ENCODE results near the gene PGPEP1.

The PGPEP1 gene

GRCh38 chr19:18310118-18310909 lies 30.1 kb upstream of the PGPEP1 start:
- H3K27me3 ChIP-seq (ENCODE audit: insufficient read depth, low read length), result no peaks in the 10 kb centered on the region
- no peaks in the 10 kb centered on the region for H3K9me3 ChIP-seq (ENCODE audit: insufficient read depth, low read depth, low read length)
- peaks cover under 1% of the 10 kb centered on the region; the same call in 1 of the 2 replicates for H3K4me1 ChIP-seq (ENCODE audit: insufficient read depth, low read length)
- H3K36me3 ChIP-seq (ENCODE audit: insufficient read depth, low read depth, low read length), result peaks cover 90% of the 10 kb centered on the region
- no peak overlapping the region for H3K27ac ChIP-seq (ENCODE audit: low read length)
- no peak overlapping the region for H3K9ac ChIP-seq (ENCODE audit: low read depth, low read length)
- H3K4me3 ChIP-seq (ENCODE audit: low read length), result no peak overlapping the region

- peaks cover 97% of the 10 kb centered on the region for H3K36me3 ChIP-seq (ENCODE audit: insufficient read depth, low read depth, low read length)
- no peak overlapping the region for H3K9ac ChIP-seq (ENCODE audit: low read depth, low read length)
- H3K27ac ChIP-seq (ENCODE audit: low read length), result no peak overlapping the region
- no peak overlapping the region for H3K4me3 ChIP-seq (ENCODE audit: low read length)
- H3K4me1 ChIP-seq (ENCODE audit: insufficient read depth, low read length), result no peaks in the 10 kb centered on the region
- no peaks in the 10 kb centered on the region for H3K9me3 ChIP-seq (ENCODE audit: insufficient read depth, low read depth, low read length)
- H3K27me3 ChIP-seq (ENCODE audit: insufficient read depth, low read length), result no peaks in the 10 kb centered on the region
These were observed 29.4 kb upstream of the PGPEP1 start for GRCh38 chr19:18310966-18311365.

- H3K27ac ChIP-seq (ENCODE audit: low read length), result no peak overlapping the region
- H3K27me3 ChIP-seq (ENCODE audit: insufficient read depth, low read length), result no peaks in the 10 kb centered on the region
- H3K4me1 ChIP-seq (ENCODE audit: insufficient read depth, low read length), result no peaks in the 10 kb centered on the region
- H3K9ac ChIP-seq (ENCODE audit: low read depth, low read length), result no peak overlapping the region
- peaks cover 92% of the 10 kb centered on the region for H3K36me3 ChIP-seq (ENCODE audit: insufficient read depth, low read depth, low read length)
- H3K9me3 ChIP-seq (ENCODE audit: insufficient read depth, low read depth, low read length), result no peaks in the 10 kb centered on the region
- no peak overlapping the region for H3K4me3 ChIP-seq (ENCODE audit: low read length)
These were observed 28.8 kb upstream of the PGPEP1 start for GRCh38 chr19:18311502-18312091.

- no peak overlapping the region for H3K4me3 ChIP-seq (ENCODE audit: low read length)
- no peaks in the 10 kb centered on the region for H3K9me3 ChIP-seq (ENCODE audit: insufficient read depth, low read depth, low read length)
- no peak overlapping the region for H3K27ac ChIP-seq (ENCODE audit: low read length)
- H3K27me3 ChIP-seq (ENCODE audit: insufficient read depth, low read length), result no peaks in the 10 kb centered on the region
- no peaks in the 10 kb centered on the region for H3K4me1 ChIP-seq (ENCODE audit: insufficient read depth, low read length)
- no peak overlapping the region for H3K9ac ChIP-seq (ENCODE audit: low read depth, low read length)
- peaks cover 87% of the 10 kb centered on the region for H3K36me3 ChIP-seq (ENCODE audit: insufficient read depth, low read depth, low read length)
These were observed 28.3 kb upstream of the PGPEP1 start for GRCh38 chr19:18312092-18312534.

- Histone ChIP-seq H3K4me1 (ENCODE audit: insufficient read depth, low read length) (no peaks in the 10 kb centered on the region), H3K27ac (ENCODE audit: low read length) (no peak overlapping the region), H3K4me3 (ENCODE audit: low read length) (no peak overlapping the region), H3K27me3 (ENCODE audit: insufficient read depth, low read length) (no peaks in the 10 kb centered on the region), H3K9me3 (ENCODE audit: insufficient read depth, low read depth, low read length) (no peaks in the 10 kb centered on the region), H3K9ac (ENCODE audit: low read depth, low read length) (no peak overlapping the region), H3K36me3 (ENCODE audit: insufficient read depth, low read depth, low read length) (peaks cover 74% of the 10 kb centered on the region)
These were observed 27.0 kb upstream of the PGPEP1 start for GRCh38 chr19:18313398-18313797.

GRCh38 chr19:18317961-18318800 lies 22.2 kb upstream of the PGPEP1 start:
- Histone ChIP-seq H3K27me3 (ENCODE audit: insufficient read depth, low read length) (no peaks in the 10 kb centered on the region), H3K36me3 (ENCODE audit: insufficient read depth, low read depth, low read length) (peaks cover 26% of the 10 kb centered on the region), H3K4me3 (ENCODE audit: low read length) (no peak overlapping the region), H3K9ac (ENCODE audit: low read depth, low read length) (no peak overlapping the region), H3K27ac (ENCODE audit: low read length) (no peak overlapping the region), H3K4me1 (ENCODE audit: insufficient read depth, low read length) (peaks cover 9% of the 10 kb centered on the region), H3K9me3 (ENCODE audit: insufficient read depth, low read depth, low read length) (no peaks in the 10 kb centered on the region)

- Histone ChIP-seq H3K4me1 (ENCODE audit: insufficient read depth, low read length) (peaks cover 15% of the 10 kb centered on the region), H3K27me3 (ENCODE audit: insufficient read depth, low read length) (no peaks in the 10 kb centered on the region), H3K4me3 (ENCODE audit: low read length) (no peak overlapping the region), H3K27ac (ENCODE audit: low read length) (no peak overlapping the region), H3K9me3 (ENCODE audit: insufficient read depth, low read depth, low read length) (no peaks in the 10 kb centered on the region), H3K36me3 (ENCODE audit: insufficient read depth, low read depth, low read length) (peaks cover 11% of the 10 kb centered on the region; the same call in 1 of the 2 replicates), H3K9ac (ENCODE audit: low read depth, low read length) (no peak overlapping the region)
These were observed 20.7 kb upstream of the PGPEP1 start for GRCh38 chr19:18319591-18320135.

- no peak overlapping the region for H3K27ac ChIP-seq (ENCODE audit: low read length)
- peaks cover 15% of the 10 kb centered on the region for H3K4me1 ChIP-seq (ENCODE audit: insufficient read depth, low read length)
- peak overlapping the region; percentile 85; the same call in 1 of the 2 replicates for H3K4me3 ChIP-seq (ENCODE audit: low read length)
- H3K9ac ChIP-seq (ENCODE audit: low read depth, low read length), result peak overlapping the region; percentile 94; the same call in 1 of the 2 replicates
- no peaks in the 10 kb centered on the region for H3K9me3 ChIP-seq (ENCODE audit: insufficient read depth, low read depth, low read length)
- H3K36me3 ChIP-seq (ENCODE audit: insufficient read depth, low read depth, low read length), result no peaks in the 10 kb centered on the region
- no peaks in the 10 kb centered on the region for H3K27me3 ChIP-seq (ENCODE audit: insufficient read depth, low read length)
These were observed 19.3 kb upstream of the PGPEP1 start for GRCh38 chr19:18320865-18321733.

- no peaks in the 10 kb centered on the region for H3K36me3 ChIP-seq (ENCODE audit: insufficient read depth, low read depth, low read length)
- H3K4me1 ChIP-seq (ENCODE audit: insufficient read depth, low read length), result peaks cover 15% of the 10 kb centered on the region
- H3K4me3 ChIP-seq (ENCODE audit: low read length), result peak overlapping the region; percentile 85
- H3K9ac ChIP-seq (ENCODE audit: low read depth, low read length), result peak overlapping the region; percentile 94; the same call in 1 of the 2 replicates
- H3K27me3 ChIP-seq (ENCODE audit: insufficient read depth, low read length), result no peaks in the 10 kb centered on the region
- H3K9me3 ChIP-seq (ENCODE audit: insufficient read depth, low read depth, low read length), result no peaks in the 10 kb centered on the region
- H3K27ac ChIP-seq (ENCODE audit: low read length), result peak overlapping the region; percentile 10
These were observed 18.7 kb upstream of the PGPEP1 start for GRCh38 chr19:18321734-18322102.

- peak overlapping the region; percentile 59 for H3K27ac ChIP-seq (ENCODE audit: low read length)
- peak overlapping the region; percentile 85 for H3K4me3 ChIP-seq (ENCODE audit: low read length)
- no peaks in the 10 kb centered on the region for H3K9me3 ChIP-seq (ENCODE audit: insufficient read depth, low read depth, low read length)
- peaks cover 15% of the 10 kb centered on the region for H3K4me1 ChIP-seq (ENCODE audit: insufficient read depth, low read length)
- H3K27me3 ChIP-seq (ENCODE audit: insufficient read depth, low read length), result no peaks in the 10 kb centered on the region
- no peaks in the 10 kb centered on the region for H3K36me3 ChIP-seq (ENCODE audit: insufficient read depth, low read depth, low read length)
- peak overlapping the region; percentile 94 for H3K9ac ChIP-seq (ENCODE audit: low read depth, low read length)
These were observed 18.1 kb upstream of the PGPEP1 start for GRCh38 chr19:18322318-18322758.

All from iPS-20b (cell line).